Measurements from ENCODE around the gene PSME3IP1.

Gene PSME3IP1

GRCh38 chr16:57143149-57143921, 42.5 kb downstream of the PSME3IP1 start:
- DNase-seq: no peak

- no peak for DNase-seq
These were observed 43.8 kb downstream of the PSME3IP1 start for GRCh38 chr16:57141822-57142631.

GRCh38 chr16:57140931-57141668, 44.7 kb downstream of the PSME3IP1 start:
- no peak for DNase-seq

- DNase-seq: no peak
These were observed 47.4 kb downstream of the PSME3IP1 start for GRCh38 chr16:57138281-57138935.

GRCh38 chr16:57137566-57138273, 48.1 kb downstream of the PSME3IP1 start:
- DNase-seq: no peak

- DNase-seq: no peak
These were observed 48.8 kb downstream of the PSME3IP1 start for GRCh38 chr16:57137043-57137442.

GRCh38 chr16:57134982-57135381, 50.9 kb downstream of the PSME3IP1 start:
- DNase-seq: no peak

- no peak for DNase-seq
These were observed 52.0 kb downstream of the PSME3IP1 start for GRCh38 chr16:57133886-57134285.

- no peak for DNase-seq
These were observed 52.8 kb downstream of the PSME3IP1 start for GRCh38 chr16:57133031-57133430.

- no peak for DNase-seq
These were observed 53.4 kb downstream of the PSME3IP1 start for GRCh38 chr16:57132470-57132869.

- no peak for DNase-seq
These were observed 54.4 kb downstream of the PSME3IP1 start for GRCh38 chr16:57131351-57131970.

- DNase-seq: no peak
These were observed 54.9 kb downstream of the PSME3IP1 start for GRCh38 chr16:57130950-57131321.

- no peak for DNase-seq
These were observed 57.0 kb downstream of the PSME3IP1 start for GRCh38 chr16:57128771-57129389.

- no peak for DNase-seq
These were observed 58.0 kb downstream of the PSME3IP1 start for GRCh38 chr16:57127836-57128235.

- DNase-seq: no peak
These were observed 58.6 kb downstream of the PSME3IP1 start for GRCh38 chr16:57127037-57127763.

GRCh38 chr16:57126411-57126810, 59.4 kb downstream of the PSME3IP1 start:
- no peak for DNase-seq

GRCh38 chr16:57125969-57126368, 59.9 kb downstream of the PSME3IP1 start:
- no peak for DNase-seq

- DNase-seq: no peak
These were observed 60.5 kb downstream of the PSME3IP1 start for GRCh38 chr16:57125376-57125775.

- no peak for DNase-seq
These were observed 61.7 kb downstream of the PSME3IP1 start for GRCh38 chr16:57123974-57124674.
